HUES48 (cell line): Measurements from ENCODE around the gene AUTS2.

Experiments used
- H3K27ac ChIP-seq: one replicate; pipeline ENCODE4 v1.7.0; 2013; ENCODE audit warnings: low read depth, low read length, inconsistent platforms
- H3K27me3 ChIP-seq: 2 replicates; pipeline ENCODE4 v1.6.1; 2013; ENCODE audit warnings: mild to moderate bottlenecking, low read length; ENCODE audit not compliant: control insufficient read depth, insufficient read depth
- H3K36me3 ChIP-seq: 2 replicates; pipeline ENCODE4 v1.6.1; 2013; ENCODE audit warnings: low read length; ENCODE audit not compliant: control insufficient read depth, insufficient read depth
- H3K4me1 ChIP-seq: 2 replicates; pipeline ENCODE4 v1.6.1; 2013; ENCODE audit warnings: mild to moderate bottlenecking, low read length; ENCODE audit not compliant: control insufficient read depth, insufficient read depth
- H3K4me3 ChIP-seq: 2 replicates; pipeline ENCODE4 v1.5.1; 2013; ENCODE audit warnings: mild to moderate bottlenecking, low read depth, low read length
- H3K9ac ChIP-seq: 2 replicates; pipeline ENCODE4 v1.6.1; 2013; ENCODE audit warnings: mild to moderate bottlenecking, low read depth, low read length, moderate library complexity
- H3K9me3 ChIP-seq: 2 replicates; pipeline ENCODE4 v1.6.1; 2013; ENCODE audit warnings: low read length; ENCODE audit not compliant: control insufficient read depth, insufficient read depth

Gene AUTS2

DNA sequence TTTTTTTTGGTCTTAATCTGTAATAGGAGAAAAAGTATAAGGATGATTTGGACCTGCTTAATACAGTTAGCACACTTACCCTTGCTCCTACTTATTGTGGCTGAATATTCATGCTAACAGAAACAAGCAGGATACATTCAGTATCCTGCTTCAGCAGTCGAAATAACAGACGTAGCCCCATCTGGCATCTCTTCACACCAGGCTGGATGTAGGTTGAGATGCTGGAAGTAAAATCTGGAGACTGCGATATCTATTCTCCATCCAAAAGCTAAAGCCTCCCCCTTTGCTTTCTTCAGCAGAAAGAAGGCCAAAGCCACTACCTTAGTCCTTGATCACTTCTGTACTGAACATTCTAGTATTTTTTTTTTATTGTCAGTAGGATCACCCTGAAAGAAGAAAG is 537.4 kb downstream of the AUTS2 start:
- Histone ChIP-seq H3K36me3 (no peaks in the 10 kb centered on the region), H3K9ac (no peak overlapping the region), H3K27ac (no peak overlapping the region), H3K27me3 (no peaks in the 10 kb centered on the region), H3K4me3 (no peak overlapping the region), H3K9me3 (no peaks in the 10 kb centered on the region), H3K4me1 (peaks cover 12% of the 10 kb centered on the region)

DNA sequence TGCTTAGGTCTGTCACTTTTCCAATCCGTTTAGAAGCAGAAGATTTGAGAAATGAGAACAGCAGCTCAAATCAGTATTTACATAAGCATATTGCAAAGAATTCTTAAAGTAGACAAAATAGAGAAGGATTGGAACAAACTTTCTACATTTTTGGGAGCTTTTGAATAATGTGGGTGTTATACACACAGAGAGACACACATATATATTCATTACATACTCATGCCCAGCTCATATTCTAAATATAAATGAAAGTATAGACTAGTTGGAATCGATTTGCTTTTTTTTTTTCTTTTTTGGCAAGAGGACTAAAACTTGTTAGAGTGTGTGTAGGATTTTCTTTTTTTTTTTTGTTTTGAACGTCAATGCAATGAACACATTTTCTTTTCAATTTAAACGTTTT is 538.9 kb downstream of the AUTS2 start:
- Histone ChIP-seq H3K9ac (no peak overlapping the region), H3K36me3 (no peaks in the 10 kb centered on the region), H3K27ac (no peak overlapping the region), H3K9me3 (no peaks in the 10 kb centered on the region), H3K27me3 (no peaks in the 10 kb centered on the region), H3K4me3 (no peak overlapping the region), H3K4me1 (peaks cover 11% of the 10 kb centered on the region)

DNA sequence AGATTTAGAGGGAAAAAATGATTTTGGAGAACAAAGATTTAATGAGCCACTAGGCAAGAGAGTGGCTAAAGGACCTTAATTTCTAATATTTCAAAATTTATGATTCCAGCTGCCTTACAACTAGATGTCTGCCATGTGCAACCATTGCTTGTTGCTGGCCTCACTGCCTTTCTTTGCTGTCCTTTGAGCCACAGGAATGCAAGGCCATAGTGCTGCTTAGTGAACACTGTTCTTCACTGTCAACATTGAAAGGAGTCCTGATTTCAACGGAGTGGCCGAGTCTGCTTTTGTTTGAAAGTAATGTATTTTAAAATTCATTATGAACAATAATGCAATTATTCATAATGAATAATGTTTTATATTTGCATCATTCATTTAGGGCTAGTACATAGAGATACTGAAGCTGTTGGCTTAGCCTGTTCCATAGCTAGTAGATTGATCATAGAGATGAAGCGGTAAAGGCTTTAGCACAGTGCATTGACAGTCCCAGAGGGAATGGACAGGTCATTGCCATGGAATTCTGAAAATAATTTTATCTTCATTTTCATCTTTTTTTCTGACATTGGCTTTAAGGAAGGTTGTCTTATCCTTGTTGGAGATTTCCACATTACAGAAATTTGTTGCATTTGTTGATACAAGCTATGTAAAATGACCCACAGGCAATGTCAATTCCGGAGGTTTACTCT is 544.1 kb downstream of the AUTS2 start:
- no peaks in the 10 kb centered on the region for H3K27me3 ChIP-seq
- H3K27ac ChIP-seq = no peak overlapping the region
- no peaks in the 10 kb centered on the region for H3K9me3 ChIP-seq
- H3K36me3 ChIP-seq = no peaks in the 10 kb centered on the region
- H3K4me1 ChIP-seq = no peaks in the 10 kb centered on the region
- H3K9ac ChIP-seq = no peak overlapping the region
- H3K4me3 ChIP-seq = no peak overlapping the region

DNA sequence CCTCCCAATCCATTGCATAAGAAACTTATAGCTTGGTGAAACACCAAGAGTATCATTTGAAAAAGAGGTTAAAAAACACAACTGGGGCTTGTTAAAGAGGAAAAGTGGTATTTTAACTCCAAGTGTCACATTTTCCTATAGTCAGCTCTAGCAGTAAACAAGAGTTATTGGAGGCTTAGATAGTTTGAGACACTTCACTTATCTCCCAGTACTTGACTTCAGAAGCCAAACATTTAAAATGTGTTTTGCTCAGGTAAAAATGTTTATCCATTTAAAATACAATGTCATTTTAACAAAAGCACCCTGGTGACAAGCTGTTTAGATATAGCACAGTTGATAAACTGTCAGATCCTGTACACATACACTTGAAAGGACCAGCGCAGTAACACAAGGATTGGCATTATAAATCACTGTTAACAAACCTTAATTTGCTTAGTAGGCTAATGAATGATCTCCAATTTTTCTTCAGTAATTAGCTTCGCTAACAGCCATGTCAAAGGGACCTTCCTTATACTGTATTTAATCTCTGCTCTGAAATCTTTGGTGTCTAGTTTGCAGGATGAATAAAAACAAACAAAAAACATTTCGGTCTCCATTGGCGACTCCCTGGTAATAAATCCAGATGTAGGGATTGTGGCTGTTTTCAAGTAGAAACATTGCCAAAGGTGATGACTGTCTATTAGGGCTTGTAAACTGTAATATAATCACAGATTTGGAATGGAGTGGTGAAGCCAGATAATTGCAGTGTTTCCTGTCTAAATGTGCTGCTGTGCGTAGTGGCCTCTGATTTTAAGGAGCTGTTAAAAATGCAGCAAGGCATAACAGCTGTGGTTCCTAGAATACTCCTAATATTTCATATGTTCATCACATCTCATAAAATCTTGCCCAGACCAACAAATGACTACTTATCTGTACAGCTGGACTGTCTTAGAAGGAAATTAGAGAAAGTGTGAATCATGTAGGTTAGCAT is 545.1 kb downstream of the AUTS2 start:
- Histone ChIP-seq H3K9me3 (no peaks in the 10 kb centered on the region), H3K27me3 (no peaks in the 10 kb centered on the region), H3K27ac (no peak overlapping the region), H3K36me3 (no peaks in the 10 kb centered on the region), H3K4me1 (no peaks in the 10 kb centered on the region), H3K4me3 (no peak overlapping the region), H3K9ac (no peak overlapping the region)

DNA sequence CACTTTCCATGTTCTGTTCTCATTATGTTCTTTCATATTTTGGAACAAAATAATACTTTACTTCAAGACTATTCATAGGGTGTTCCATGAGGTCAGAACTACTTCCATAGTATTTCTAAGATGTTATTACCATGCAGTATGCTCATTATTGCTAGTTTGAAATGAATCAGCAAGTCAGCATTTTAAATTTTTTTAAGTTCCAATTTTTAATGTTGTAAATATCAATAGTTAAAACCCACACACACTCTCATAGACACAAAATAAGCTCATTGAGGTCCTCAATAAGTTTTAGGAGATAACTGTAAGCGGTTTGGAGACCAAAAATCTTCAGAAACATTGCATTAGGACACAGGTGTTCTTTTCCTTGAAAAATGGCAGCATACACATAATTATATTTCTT is 550.7 kb downstream of the AUTS2 start:
- Histone ChIP-seq H3K4me1 (peaks cover 11% of the 10 kb centered on the region), H3K4me3 (no peak overlapping the region), H3K9me3 (no peaks in the 10 kb centered on the region), H3K27me3 (no peaks in the 10 kb centered on the region), H3K36me3 (no peaks in the 10 kb centered on the region), H3K27ac (no peak overlapping the region), H3K9ac (no peak overlapping the region)

DNA sequence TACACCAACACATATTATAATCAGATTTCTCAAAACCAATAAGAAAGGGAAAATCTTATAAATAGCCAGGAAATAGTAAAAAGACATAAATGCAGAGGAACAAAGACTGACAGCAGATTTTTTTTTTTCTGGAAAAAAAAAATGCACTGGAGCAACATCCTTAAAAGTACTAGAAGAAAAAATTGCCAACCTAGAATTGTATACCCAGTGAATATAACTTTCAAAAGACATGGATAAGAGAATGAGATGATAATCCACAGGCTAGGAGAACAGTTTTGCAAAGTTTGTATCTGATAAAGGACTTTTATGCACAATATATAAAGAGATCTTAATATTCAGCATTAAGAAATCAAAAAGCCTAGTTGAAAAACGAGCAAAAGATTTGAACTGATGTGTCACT is 554.0 kb downstream of the AUTS2 start:
- Histone ChIP-seq H3K27ac (no peak overlapping the region), H3K27me3 (no peaks in the 10 kb centered on the region), H3K4me1 (peaks cover 11% of the 10 kb centered on the region), H3K9me3 (no peaks in the 10 kb centered on the region), H3K4me3 (no peak overlapping the region), H3K36me3 (no peaks in the 10 kb centered on the region), H3K9ac (no peak overlapping the region)

DNA sequence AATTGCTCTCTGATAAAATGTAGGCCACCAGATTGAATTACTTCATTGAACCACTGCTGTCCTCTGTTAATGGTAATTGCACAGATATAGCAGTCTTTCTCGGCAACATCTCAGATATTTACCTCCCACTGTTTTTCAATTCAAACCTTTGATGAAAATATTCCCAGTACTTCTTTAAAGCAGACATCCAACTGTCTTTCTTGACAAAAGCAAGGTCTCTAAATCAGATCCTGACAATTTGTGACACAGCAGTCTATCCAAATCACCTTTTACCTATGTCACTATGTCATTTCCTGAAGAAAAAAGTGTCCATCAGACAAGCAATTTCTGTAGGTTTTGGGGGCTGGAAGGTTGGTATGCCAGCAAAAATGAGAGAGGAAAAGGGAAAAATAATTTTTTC is 555.7 kb downstream of the AUTS2 start:
- Histone ChIP-seq H3K4me1 (peaks cover 11% of the 10 kb centered on the region), H3K27ac (no peak overlapping the region), H3K9ac (no peak overlapping the region), H3K36me3 (no peaks in the 10 kb centered on the region), H3K9me3 (no peaks in the 10 kb centered on the region), H3K4me3 (no peak overlapping the region), H3K27me3 (no peaks in the 10 kb centered on the region)

DNA sequence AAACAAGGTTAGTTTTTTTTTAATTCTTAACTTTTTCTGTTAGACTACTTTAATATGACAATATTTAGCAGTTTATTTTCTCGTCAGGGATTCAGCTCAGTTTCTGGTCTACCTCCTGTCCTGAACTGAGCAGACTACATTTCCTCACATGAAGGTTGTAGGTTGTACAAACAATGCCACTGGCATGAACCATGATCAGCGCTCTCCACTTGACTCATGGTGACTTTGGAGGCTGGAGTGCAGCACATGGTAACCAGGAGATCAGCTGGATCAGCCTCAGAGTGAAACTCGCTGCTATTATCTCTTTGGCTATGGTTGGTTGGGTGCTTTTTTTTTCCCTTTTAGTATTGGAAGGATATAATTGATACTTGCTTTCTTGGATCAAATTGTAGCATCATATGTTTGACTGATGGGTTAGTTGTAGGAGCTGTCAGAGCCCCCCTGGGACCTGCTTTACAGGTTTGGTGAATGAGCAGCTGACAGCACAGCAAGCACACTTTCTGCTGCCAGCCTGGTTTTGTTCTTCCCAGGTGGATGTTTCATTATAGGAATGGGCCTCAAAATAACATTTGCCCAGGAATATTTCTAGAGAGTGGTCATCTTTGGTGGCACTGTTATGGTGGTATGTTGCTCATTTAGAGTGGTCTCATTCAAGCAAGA is 556.4 kb downstream of the AUTS2 start:
- H3K27me3 ChIP-seq = no peaks in the 10 kb centered on the region
- H3K4me1 ChIP-seq = peaks cover 11% of the 10 kb centered on the region
- H3K27ac ChIP-seq = no peak overlapping the region
- H3K36me3 ChIP-seq = no peaks in the 10 kb centered on the region
- no peaks in the 10 kb centered on the region for H3K9me3 ChIP-seq
- H3K9ac ChIP-seq = no peak overlapping the region
- no peak overlapping the region for H3K4me3 ChIP-seq

DNA sequence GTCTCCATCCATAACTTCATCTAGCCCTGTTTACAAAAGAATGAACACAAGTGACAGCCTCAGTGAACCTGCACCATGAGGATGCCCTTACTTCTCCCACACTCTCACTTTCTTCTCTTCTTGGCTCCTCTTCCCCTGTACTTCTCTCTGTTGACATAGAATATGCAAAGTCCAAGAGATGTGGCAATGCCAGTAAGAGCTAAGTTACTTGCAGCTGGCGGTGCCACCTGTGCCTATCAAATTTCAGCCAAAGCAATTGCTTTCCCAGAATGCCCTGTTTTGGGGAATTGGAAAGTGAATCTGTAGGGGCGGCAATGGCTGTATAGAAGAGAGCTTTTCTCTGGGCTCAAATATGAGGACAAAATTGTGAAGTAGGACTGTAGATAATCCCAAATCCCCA is 557.8 kb downstream of the AUTS2 start:
- peaks cover 11% of the 10 kb centered on the region for H3K4me1 ChIP-seq
- H3K36me3 ChIP-seq = no peaks in the 10 kb centered on the region
- H3K27me3 ChIP-seq = no peaks in the 10 kb centered on the region
- H3K27ac ChIP-seq = no peak overlapping the region
- H3K9me3 ChIP-seq = no peaks in the 10 kb centered on the region
- no peak overlapping the region for H3K4me3 ChIP-seq
- H3K9ac ChIP-seq = no peak overlapping the region

DNA sequence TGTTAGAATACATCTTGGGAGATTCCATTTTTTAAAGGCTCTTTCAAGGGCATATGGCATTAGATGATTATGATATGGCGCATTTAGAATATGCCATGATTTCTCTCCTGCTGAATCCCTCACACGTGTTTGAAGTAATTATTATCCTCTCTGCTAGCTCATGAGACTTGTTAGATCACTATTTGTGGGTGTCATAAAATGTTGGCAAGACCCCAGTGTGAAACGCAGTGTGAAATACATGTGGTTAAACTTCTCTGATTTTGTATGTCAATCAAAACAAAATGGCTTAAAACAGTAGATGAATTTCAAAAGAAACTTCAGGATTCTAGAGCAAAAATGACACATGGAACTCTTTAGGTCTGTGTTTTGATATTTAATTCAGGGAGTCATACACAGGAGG is 560.8 kb downstream of the AUTS2 start:
- Histone ChIP-seq H3K9ac (no peak overlapping the region), H3K36me3 (no peaks in the 10 kb centered on the region), H3K9me3 (no peaks in the 10 kb centered on the region), H3K27me3 (no peaks in the 10 kb centered on the region), H3K27ac (no peak overlapping the region), H3K4me1 (peaks cover 22% of the 10 kb centered on the region), H3K4me3 (no peak overlapping the region)
